Measurements from ENCODE around the gene TMEM178B.

DNA sequence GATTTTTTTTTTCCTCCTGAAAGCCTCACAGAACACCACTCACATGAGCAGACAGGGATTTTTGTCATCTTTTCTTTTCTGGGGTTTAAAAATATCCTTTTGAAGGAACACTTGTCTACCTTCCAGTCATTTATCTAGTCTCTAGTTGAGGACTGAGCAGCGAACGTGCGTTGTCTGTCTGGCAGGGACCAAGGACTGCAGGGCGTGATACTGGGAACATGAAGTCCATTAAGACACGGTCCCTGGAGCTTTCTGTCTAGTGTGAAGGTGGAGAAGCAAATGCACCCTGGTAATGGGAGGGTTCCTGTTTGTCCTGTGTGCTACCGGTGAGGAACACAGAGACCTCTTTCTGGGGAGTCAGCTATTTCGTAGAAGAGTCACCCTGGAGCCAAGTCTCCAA lies 207.4 kb downstream of the TMEM178B start:
- no peak for TF ChIP-seq SIN3A (IDR thresholded peaks at IDR 0.05; ENCODE audit: borderline replicate concordance, insufficient read depth, low read length)
- TF ChIP-seq POLR2AphosphoS5 (IDR thresholded peaks at IDR 0.05; ENCODE audit: low read depth, low read length) = no peak
- TF ChIP-seq, protein P1, sequence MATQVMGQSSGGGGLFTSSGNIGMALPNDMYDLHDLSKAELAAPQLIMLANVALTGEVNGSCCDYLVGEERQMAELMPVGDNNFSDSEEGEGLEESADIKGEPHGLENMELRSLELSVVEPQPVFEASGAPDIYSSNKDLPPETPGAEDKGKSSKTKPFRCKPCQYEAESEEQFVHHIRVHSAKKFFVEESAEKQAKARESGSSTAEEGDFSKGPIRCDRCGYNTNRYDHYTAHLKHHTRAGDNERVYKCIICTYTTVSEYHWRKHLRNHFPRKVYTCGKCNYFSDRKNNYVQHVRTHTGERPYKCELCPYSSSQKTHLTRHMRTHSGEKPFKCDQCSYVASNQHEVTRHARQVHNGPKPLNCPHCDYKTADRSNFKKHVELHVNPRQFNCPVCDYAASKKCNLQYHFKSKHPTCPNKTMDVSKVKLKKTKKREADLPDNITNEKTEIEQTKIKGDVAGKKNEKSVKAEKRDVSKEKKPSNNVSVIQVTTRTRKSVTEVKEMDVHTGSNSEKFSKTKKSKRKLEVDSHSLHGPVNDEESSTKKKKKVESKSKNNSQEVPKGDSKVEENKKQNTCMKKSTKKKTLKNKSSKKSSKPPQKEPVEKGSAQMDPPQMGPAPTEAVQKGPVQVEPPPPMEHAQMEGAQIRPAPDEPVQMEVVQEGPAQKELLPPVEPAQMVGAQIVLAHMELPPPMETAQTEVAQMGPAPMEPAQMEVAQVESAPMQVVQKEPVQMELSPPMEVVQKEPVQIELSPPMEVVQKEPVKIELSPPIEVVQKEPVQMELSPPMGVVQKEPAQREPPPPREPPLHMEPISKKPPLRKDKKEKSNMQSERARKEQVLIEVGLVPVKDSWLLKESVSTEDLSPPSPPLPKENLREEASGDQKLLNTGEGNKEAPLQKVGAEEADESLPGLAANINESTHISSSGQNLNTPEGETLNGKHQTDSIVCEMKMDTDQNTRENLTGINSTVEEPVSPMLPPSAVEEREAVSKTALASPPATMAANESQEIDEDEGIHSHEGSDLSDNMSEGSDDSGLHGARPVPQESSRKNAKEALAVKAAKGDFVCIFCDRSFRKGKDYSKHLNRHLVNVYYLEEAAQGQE (IDR thresholded peaks at IDR 0.05; ENCODE audit: insufficient read depth in 1 of 2, low read depth in 2 of 2, low read length in 2 of 2) = no peak

All from PFSK-1 (cell line).